Esophagus muscularis mucosa (tissue), 4 donors: ENCODE measurements around the gene ADAMTS2. TPM values are rescaled to one million over a fixed set of nuclear protein-coding genes. Genes with fewer than 3 reads are reported as not detected.

ENCODE experiments used
- DNase-seq: peaks from one replicate; pipeline ENCODE4 v3.0.0-alpha.2; 2017; ENCODE audit errors: extremely low spot score
- H3K27ac ChIP-seq, 4 donors: fragments of 200-600 bp; sonication (generic); replicated peaks in 1 of 4; 1 replicate in 3 of 4; 2 replicates in 1 of 4; pipeline ENCODE4 v1.5.1; 2016 to 2019; ENCODE audit warnings: mild to moderate bottlenecking in 1 of 4
- H3K27me3 ChIP-seq, 4 donors: fragments of 200-600 bp; sonication (generic); one replicate each; pipeline versions ENCODE4 v1.5.1 to v1.6.0; 2016 to 2019
- H3K36me3 ChIP-seq, 4 donors: fragments of 200-600 bp; sonication (generic); one replicate each; pipeline ENCODE4 v1.5.1; 2016 to 2019
- H3K4me1 ChIP-seq, 4 donors: fragments of 200-600 bp; sonication (generic); one replicate each; pipeline ENCODE4 v1.5.1; 2016 to 2019
- H3K4me3 ChIP-seq, 4 donors: fragments of 200-600 bp; sonication (generic); 1 replicate in 2 of 4; 2 replicates in 2 of 4; pipeline ENCODE4 v1.5.1; 2016 to 2019; ENCODE audit warnings: mild to moderate bottlenecking in 4 of 4, moderate library complexity in 1 of 4
- H3K9me3 ChIP-seq, 4 donors: fragments of 200-600 bp; sonication (generic); 1 replicate in 3 of 4; 2 replicates in 1 of 4; pipeline ENCODE4 v1.5.1; 2016 to 2019
- CTCF ChIP-seq, 3 experiments: fragments of 200-600 bp in 2 of 3; fragments of 450-650 bp in 1 of 3; sonication (generic) in 2 of 3; IDR thresholded peaks; one replicate each; pipeline ENCODE4 v1.5.1; 2017 to 2019; ENCODE audit warnings: antibody characterized with exemption in 3 of 3, mild to moderate bottlenecking in 2 of 3, moderate library complexity in 1 of 3
- EP300 ChIP-seq: sonication (generic); formaldehyde crosslinking; IDR thresholded peaks from one replicate; pipeline ENCODE4 v1.6.1; 2017; ENCODE audit warnings: antibody characterized with exemption
- POLR2A ChIP-seq: fragments of 450-650 bp; IDR thresholded peaks from one replicate; pipeline ENCODE4 v1.6.1; 2017; ENCODE audit warnings: antibody characterized with exemption, moderate library complexity, mild to moderate bottlenecking, low read depth
- POLR2AphosphoS5 ChIP-seq, 2 donors: sonication (generic); formaldehyde crosslinking; IDR thresholded peaks; one replicate each; pipeline ENCODE4 v1.6.1; 2017; ENCODE audit warnings: antibody characterized with exemption in 2 of 2
- WGBS: methylation state at CpG from one replicate; pipeline ENCODE4 v1.1.5; 2018; 5-methylcytosine and 5-hydroxymethylcytosine counted together
- intact Hi-C: fragments of 100-400 bp; cut with DNase I; formaldehyde crosslinking; loops from one replicate; pipeline ENCODE4 v1.15.1; 2023
- total RNA-seq, 4 donors: library from RNA; depleted of rRNA; stranded (reverse); fragments of >200 nt; gene quantifications; one replicate each; pipeline versions ENCODE4 v1.1.0 to v1.2.1, GENCODE V29; 2016

The ADAMTS2 gene
- total RNA-seq, 4 donors from 2014 or later, result 17.8 to 31.8 (median 21.4) TPM

DNA sequence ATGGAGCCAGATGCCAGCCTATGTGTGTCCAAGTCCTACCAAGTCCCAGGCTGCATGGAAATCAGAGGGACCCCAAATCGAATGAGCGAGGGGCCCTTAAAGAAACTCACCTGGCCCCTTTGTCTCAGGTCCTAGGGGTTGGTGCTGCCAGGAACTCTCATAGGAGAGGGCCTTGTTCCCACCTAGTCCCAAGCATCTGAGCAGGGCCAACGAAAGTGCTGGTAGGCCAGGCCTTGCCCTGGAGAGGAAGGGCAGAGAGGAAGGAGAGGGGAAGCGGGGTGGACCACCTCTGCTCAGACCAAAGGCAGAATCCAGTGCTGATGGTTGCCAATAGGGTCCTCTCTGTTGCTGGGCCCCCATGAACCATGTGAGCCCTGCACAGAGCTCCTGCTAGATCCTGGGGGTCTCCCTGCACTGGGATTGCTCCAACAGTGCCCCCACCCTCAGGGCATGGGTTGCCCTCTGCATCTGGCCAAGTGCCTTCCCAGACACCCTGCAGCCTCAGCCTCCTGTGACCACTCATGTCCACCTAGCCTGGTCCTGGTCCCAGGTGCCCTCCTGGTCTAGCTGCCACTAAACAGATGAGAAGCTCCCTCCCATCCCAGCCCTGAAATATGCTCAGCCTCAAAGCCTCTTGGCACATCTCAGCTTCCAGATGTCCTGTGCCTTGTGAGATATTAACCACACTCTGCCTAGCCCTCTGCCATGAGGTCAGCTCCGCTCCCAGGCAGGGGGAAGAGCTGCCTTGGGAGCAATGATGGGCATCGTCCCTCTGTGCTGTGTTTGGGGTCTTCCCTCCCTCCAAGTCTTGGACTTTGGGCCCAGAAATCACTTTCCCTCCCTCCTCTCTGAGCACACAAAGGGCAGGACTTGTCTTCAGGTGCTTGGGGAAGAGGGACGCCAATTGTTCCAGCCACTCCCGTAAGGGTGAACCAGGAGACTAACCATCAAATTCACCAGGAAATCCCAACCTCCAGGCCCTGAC is 109.6 kb downstream of the ADAMTS2 start:
- DNase-seq, result no peak
- H3K9me3 ChIP-seq, result no peaks in the 10 kb centered on the region
- intact Hi-C loops, result no loop called here
- H3K4me3 ChIP-seq, result no peak overlapping the region
- no peaks in the 10 kb centered on the region for H3K36me3 ChIP-seq
- WGBS, result 89% methylated on average over 7 of the region's 8 CpGs
- TF ChIP-seq EP300 (no peak), POLR2AphosphoS5 (IDR thresholded peaks at IDR 0.05) (no peak), POLR2A (no peak), CTCF (IDR thresholded peaks at IDR 0.05) (no peak)
- no peak overlapping the region for H3K27ac ChIP-seq
- peaks cover 0 to 5% (median 0%) of the 10 kb centered on the region in 4 donors for H3K4me1 ChIP-seq
- peaks cover 0 to 4% (median 0%) of the 10 kb centered on the region in 4 donors for H3K27me3 ChIP-seq

- TF ChIP-seq POLR2A, result no peak
- no peak for TF ChIP-seq POLR2AphosphoS5 (IDR thresholded peaks at IDR 0.05)
- no peak for TF ChIP-seq EP300
- Histone ChIP-seq H3K36me3 (no peaks in the 10 kb centered on the region), H3K9me3 (no peaks in the 10 kb centered on the region), H3K27ac (no peak overlapping the region), H3K27me3 (peaks cover 0 to 4% (median 0%) of the 10 kb centered on the region in 4 donors), H3K4me1 (no peaks in the 10 kb centered on the region), H3K4me3 (no peak overlapping the region)
- WGBS, result 96% methylated on average over 12 of the region's 12 CpGs
- no peak for DNase-seq
- intact Hi-C loops, result no loop called here
Measured at GRCh38 chr5:179234563-179235135, 110.6 kb downstream of the ADAMTS2 start.

DNA sequence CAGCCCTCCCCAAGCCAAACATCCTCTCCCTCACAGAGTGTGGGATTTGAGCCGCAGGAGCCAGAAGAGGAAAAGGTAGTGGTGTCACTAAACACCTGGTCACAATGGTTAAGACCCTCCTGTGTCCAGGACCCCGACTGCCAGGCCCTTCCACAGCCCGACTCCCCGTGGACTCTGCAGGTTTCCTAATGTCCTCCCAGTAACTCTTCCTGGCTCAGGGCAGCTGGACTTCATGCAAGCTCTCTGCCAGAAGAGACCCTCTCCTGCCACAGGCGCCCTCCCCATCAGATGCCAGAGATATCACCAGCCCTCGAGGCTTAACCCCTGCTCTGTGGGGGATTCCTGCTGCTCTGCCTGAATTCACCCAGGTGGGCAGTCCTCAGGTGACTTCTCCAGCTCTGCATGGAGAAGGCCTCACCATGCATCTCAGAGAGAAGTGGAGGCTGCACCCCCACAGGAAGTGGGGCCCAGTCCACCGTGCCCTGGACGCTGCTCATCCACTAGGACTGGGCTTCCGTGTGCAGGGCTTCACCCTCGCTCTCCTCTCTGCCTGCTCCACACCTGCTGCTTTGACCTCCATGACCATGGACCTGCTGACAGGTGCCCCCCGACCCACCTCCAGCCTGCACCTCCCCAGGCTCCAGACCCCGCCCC is 111.2 kb downstream of the ADAMTS2 start:
- intact Hi-C loops, result no loop called here
- TF ChIP-seq POLR2A (no peak), EP300 (no peak), POLR2AphosphoS5 (IDR thresholded peaks at IDR 0.05) (no peak)
- Histone ChIP-seq H3K27me3 (peaks cover 0 to 4% (median 0%) of the 10 kb centered on the region in 4 donors), H3K36me3 (no peaks in the 10 kb centered on the region), H3K4me1 (no peaks in the 10 kb centered on the region), H3K4me3 (no peak overlapping the region), H3K9me3 (no peaks in the 10 kb centered on the region), H3K27ac (no peak overlapping the region)
- 75% methylated on average over 12 of the region's 12 CpGs for WGBS
- DNase-seq, result no peak

DNA sequence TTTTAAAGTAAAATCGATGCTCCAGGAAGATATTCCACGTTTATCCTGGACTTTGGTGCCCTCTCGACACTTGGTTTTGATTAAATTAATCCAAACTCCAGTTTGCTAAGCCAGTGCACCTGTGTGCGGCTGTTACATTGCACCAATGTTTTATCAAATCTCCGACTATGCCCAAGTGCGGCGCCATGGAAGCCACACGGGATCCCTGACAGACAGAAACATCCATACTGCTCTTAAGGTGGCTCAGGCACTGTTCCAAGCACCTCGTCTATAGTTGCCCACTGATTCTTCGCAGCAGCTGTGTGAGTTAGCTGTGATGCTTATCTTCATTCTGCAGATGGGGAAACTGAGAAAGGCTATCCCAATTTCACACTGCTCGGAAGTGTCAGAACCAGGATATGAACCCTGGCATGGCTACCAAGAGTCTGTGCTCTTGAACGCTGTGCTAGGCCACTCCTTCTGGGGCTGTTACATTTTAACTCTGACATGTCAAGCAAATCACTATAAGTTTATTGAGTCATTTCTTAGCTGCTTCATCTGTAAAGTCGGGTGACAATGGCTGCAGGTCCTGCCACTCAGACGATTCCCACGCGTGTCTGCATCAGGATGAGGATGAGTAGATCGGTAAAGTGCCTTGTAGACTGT is 113.0 kb downstream of the ADAMTS2 start:
- Histone ChIP-seq H3K9me3 (no peaks in the 10 kb centered on the region), H3K27me3 (peaks cover 0 to 4% (median 0%) of the 10 kb centered on the region in 4 donors), H3K4me1 (peaks cover 0 to 7% (median 0%) of the 10 kb centered on the region in 4 donors), H3K4me3 (no peak overlapping the region), H3K36me3 (no peaks in the 10 kb centered on the region), H3K27ac (no peak overlapping the region)
- 86% methylated on average over 17 of the region's 17 CpGs for WGBS
- intact Hi-C loops, result no loop called here
- no peak for TF ChIP-seq POLR2AphosphoS5 (IDR thresholded peaks at IDR 0.05)
- no peak for TF ChIP-seq POLR2A
- TF ChIP-seq EP300, result no peak
- no peak for TF ChIP-seq CTCF (IDR thresholded peaks at IDR 0.05)
- no peak for DNase-seq

DNA sequence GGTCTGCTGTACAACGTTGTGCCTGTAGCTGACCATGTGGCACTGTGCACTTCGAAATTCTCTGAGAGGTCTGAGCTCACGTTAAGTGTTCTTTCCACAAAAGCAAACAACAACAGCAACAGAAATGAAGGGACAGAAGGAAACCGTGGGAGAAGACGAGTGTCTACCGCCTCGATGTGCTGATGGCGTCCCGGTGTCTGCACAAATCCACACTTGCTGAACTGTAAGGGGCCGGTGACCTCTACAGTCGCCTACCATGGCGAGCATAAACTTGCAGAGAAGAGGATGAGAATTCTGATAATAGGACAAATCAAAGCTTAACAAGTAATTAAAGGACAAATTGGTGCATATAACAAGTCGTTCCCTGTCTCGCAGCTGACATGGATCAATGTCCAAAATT is 114.0 kb downstream of the ADAMTS2 start:
- H3K36me3 ChIP-seq, result no peaks in the 10 kb centered on the region
- intact Hi-C loops, result no loop called here

More for the DNA sequence above, 114.0 kb downstream of the ADAMTS2 start:
- 89% methylated on average over 14 of the region's 14 CpGs for WGBS
- Histone ChIP-seq H3K27me3 (peaks cover 0 to 4% (median 0%) of the 10 kb centered on the region in 4 donors), H3K27ac (no peak overlapping the region), H3K4me3 (no peak overlapping the region), H3K4me1 (peaks cover 0 to 7% (median 0%) of the 10 kb centered on the region in 4 donors), H3K9me3 (no peaks in the 10 kb centered on the region)
- TF ChIP-seq EP300 (no peak), POLR2A (no peak), CTCF (IDR thresholded peaks at IDR 0.05) (no peak), POLR2AphosphoS5 (IDR thresholded peaks at IDR 0.05) (no peak)
- no peak for DNase-seq
